GM18868 (cell line): ENCODE measurements around the gene C14orf39.
A peak's percentile ranks its signal among the peaks of the same experiment; 100 is the strongest.

Source experiments
- ATAC-seq: cut with Tn5 transposase; IDR thresholded peaks from one replicate; pipeline ENCODE4 v1.9.1; 2021; ENCODE audit warnings: mild to moderate bottlenecking, moderate library complexity; ENCODE audit not compliant: unreplicated experiment

Gene C14orf39, protein sequence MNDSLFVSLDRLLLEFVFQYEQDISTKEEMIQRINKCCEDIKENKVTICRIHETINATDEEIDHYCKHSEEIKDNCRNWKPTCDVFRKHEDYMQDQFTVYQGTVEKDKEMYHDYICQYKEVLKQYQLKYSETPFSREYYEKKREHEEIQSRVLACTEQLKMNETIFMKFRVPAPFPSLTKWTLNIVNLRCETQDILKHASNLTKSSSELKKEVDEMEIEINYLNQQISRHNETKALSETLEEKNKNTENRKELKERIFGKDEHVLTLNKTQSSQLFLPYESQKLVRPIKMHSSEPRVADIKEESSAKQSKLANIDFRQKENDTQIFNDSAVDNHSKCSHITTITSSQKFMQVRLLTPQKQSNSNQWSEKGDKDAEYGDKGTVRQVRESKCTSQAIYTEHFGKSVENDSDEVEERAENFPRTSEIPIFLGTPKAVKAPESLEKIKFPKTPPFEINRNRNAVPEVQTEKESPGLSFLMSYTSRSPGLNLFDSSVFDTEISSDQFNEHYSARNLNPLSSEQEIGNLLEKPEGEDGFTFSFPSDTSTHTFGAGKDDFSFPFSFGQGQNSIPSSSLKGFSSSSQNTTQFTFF

DNA sequence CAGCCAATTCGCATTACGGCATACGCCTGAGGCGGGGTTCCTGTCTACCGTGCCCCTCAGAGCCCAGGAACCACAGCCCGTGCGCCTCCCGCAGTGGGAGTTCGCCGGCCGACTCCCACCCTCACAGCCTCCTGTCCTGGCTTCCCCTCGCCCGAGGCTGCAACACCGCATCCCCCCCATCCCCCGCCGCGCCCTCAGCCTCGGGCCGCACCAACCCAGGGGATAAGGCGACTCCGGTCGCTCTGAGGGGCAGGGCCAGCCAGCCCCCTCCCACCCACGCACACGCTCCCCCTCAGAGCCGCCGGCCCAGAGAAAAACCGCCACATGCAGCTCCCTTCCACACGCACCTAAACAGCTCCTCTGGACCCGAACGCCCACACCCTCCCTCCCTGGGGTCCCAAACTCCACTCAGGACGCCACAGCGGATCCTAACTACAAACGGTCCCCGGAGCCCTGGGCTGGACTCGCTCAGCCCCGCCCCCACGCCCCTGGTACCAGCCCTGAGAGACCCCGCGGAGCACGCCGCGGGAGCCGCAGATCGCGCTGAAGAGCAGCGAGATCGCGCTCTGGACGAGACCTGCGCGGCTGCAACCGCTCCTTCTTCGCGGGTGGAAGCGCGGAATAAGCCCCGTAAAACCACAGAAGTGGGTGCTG lies at the start of gene C14orf39:
C14orf39 (minus strand) TSS at position 466 of the 654 bp plus-strand sequence. CDS start 985 bp downstream, outside the sequence.
- peak; percentile 57 for ATAC-seq

DNA sequence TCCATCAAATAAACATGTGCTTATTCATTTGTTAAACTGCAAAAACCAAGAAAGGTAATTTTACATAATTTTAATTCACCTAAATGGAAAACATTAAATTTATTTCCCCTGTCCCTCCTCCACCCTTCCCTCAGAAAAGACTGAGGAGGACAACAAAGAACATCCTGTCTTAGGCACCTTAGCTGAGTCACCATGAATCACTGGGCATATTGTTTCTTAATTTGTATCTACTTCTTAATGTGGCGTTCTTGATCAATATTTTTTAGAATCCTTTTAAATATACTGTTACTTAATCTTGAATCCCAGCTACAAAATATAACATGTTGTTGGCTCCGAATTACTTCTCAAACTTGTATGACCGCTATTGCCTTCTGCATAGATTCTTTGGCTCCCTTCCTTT lies 46.6 kb upstream of the C14orf39 start:
- ATAC-seq = no peak

DNA sequence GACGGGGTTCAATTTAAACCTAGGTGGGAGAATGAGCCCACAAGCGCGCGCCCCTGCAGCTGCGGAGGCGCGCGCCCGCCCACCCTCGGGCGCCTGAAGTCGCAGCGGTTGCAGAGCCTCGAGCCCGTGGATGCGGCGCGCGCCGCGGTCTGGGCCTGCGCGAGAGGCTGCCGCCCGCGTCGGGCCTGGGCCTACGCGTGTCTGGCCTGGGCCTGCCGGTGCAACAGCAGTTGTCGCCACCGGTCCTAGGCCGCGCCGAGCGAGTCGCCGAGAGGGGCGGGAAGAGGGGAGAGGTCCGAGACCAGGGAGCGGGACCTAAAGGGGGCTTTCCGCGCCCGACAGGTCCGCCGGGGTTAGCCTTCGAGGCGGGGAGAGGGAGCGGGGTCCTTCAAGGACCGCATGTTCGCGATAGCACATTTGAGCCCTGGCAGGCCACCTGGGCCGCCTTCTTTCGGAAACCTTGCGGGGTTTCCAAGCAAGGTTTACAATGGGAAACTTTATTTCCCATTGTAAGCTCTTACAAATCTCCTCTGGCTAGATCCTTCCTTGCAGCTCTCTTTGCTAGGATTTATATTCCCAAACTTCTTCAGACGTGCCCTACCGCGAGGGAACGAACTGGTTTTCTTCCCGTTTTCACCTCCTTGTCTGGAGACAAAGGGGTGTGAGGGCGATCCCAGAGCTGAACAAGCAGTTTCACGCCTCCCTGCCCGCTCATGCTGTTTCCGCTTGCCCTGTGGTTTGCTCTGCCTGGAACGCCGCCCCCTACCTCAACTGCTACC lies 29.8 kb upstream of the C14orf39 start:
- no peak for ATAC-seq

DNA sequence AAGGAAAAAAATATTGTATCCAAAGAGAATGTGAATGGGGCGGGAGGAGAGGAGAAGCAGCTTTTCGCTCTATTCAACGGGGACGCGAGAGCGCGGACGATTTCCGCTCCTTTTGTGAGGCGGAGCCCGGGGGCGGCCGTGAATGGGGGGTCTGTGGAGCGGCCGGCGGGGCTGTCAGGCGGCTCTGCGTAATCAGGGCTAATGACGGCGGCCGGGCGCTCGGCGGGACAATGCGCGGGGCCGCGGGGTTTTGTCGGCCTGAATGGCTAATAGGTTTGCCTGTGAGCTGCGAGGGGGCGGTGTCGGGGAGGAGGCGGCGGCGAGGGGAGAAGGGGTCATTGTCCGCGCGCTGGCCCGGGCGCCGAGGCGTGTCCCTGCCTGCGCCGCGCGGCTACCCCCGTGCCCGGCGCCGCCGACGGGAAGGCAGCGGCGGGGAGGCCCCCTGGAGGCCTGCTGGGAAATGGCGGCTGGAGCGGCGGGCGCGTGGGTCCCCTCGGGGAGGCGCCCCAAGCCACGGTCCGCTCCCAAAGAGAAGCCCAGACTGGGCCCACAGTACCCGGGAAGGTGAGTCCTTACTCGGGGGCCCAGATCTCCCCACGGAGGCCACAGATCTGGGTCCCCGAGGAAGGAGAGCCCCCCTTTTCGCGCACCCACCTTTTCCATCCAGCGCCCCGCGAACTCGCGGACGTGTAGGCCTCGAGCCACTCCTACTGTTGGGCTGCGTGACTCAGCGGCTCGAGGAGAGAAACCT lies 29.1 kb upstream of the C14orf39 start:
- peak; percentile 63 for ATAC-seq

DNA sequence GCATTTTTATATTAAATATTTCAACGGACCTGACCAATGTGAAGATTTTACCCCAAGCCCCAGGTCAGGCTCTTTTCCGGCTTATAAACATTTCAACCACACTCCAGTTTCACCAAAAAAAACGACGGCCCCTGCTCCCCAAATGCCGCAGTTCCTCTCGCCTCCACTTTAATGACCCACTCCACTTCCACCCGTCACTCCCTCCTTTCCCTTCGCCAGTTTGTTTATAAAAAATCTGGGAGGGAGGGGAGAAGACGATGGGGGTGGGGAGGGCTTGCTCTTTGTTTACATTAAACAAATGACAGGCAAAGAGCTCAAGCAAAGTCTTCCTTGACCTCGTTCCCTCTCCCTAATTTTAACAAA lies 28.5 kb upstream of the C14orf39 start:
- no peak for ATAC-seq

DNA sequence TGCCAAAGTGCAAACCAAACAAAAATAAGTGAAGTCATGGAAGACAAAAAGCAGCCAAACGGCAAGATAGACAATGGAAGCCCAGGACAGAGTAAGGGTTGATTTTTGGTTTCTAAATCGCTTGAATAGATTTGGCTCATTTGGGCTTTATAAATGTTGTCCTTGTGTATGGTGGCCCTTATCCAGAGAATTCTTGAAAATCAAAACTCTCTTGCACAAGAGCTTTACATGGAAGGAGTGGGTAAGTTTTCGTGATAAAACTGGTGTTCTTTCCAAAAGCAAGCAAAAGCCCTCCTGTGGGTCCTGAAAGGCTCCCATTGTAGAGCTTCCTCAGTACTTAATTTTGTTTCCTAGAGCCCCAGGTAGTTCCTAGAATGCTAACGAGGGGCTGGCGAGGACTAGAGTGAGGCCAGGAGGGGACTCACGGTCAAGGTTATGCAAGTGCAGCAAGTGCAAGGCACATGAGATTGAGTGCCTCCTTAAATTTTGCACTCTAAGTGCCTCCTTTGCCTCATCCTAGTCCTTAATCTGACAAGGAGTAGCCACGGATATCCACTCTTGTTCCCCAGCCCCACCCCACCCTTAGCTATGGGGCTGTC lies 27.2 kb upstream of the C14orf39 start:
- ATAC-seq = no peak

DNA sequence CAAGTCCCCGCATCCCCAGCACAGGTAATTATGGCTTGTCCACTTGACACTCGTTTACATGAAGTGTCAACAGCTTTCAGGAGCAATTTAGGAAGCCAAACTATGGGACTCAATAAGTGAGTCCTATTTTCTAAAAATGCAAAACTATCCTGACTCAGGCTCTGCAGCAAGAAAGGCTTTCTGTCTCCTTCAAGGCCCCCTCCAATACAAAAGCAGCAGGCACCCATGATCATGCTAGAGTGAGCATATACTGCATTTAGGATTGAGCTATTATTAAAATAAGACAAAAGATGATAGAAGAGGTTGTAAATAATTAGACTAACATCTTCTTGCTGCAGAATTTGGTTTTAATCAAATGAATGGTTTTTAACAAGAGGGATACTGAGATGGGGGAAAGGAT lies 26.3 kb upstream of the C14orf39 start:
- no peak for ATAC-seq

DNA sequence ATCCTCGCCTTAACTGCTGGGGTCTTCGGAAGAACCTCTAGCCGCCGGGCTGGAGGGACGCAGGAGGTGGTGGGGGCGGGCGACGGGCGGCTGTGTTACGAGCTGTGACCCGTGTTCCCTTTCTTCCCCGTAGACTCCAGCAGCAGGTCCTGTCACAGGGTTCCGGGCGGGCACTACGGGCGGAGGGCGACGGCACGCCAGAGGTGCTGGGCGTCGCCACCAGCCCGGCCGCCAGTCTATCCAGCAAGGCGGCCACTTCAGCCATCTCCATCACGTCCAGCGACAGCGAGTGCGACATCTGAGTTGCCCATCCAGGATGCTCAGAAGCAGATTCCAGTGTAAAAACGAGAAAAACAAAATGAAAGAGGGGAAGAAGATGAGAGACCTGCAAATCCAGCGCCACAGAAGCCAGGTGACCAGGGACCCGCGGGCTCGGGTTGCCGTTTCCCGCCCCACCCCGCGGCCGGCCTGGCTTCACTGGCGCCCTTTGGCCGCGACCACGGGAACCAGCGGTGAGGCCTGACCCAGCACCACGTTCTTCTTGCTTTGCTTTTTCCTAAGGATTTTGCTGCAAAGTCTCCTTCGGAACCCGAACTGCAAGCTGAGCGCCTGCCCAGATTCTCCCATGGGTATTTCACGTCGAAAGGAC lies 25.2 kb upstream of the C14orf39 start:
- ATAC-seq = no peak

DNA sequence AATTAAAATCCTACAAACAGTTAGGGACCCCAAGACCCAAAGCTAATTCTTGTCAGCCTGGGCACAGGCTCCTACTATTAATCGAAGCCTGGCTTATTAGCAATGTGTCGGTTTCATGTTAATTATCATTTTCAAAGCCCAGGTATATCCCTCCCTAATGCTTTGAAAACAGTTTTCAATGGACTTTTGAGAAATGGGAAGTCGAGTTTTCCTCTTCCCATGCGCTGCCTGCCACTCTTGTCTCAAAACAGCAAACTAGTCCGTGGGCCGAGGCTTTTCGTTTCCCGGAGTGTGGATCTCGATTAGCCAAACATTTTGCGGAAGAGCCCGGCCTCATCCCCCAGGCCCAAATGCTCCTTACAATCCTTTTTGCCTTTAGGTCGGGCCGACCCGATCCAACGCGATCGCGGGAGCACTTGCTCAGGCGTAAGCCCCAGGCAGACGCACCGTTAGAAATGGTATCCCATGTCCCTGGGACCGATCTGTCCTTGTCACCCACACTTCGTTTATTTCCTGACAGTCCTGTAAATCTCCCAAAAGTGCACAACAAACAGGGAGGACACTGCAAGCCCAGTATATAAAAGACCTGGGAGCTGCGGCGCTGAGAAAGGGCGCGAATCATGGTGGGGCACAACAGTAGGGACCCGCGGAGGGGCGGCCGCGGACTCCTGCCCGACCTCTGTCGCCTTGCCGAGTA lies 24.5 kb upstream of the C14orf39 start:
- no peak for ATAC-seq

DNA sequence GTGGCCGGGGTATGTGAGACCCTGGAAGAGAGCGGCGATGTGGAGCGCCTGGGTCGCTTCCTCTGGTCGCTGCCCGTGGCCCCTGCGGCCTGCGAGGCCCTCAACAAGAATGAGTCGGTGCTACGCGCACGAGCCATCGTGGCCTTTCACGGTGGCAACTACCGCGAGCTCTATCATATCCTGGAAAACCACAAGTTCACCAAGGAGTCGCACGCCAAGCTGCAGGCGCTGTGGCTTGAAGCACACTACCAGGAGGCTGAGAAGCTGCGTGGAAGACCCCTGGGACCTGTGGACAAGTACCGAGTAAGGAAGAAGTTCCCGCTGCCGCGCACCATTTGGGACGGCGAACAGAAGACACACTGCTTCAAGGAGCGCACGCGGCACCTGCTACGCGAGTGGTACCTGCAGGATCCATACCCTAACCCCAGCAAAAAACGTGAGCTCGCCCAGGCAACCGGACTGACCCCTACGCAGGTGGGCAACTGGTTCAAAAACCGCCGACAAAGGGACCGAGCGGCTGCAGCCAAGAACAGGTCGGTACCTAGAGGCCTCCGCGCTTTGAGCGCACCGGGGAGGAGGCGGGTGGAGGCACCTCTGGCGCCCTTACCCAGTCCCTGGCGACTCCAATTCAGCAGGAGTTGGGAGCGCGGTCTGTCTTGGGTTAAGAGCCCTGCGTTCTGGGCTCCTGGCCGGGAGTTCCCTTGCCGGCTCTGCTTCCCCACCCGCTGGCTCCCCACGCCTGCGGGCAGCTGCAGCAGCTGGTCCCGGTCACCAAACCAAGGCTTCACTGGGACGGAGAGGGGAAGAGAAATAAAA lies 23.8 kb upstream of the C14orf39 start:
- ATAC-seq = no peak

DNA sequence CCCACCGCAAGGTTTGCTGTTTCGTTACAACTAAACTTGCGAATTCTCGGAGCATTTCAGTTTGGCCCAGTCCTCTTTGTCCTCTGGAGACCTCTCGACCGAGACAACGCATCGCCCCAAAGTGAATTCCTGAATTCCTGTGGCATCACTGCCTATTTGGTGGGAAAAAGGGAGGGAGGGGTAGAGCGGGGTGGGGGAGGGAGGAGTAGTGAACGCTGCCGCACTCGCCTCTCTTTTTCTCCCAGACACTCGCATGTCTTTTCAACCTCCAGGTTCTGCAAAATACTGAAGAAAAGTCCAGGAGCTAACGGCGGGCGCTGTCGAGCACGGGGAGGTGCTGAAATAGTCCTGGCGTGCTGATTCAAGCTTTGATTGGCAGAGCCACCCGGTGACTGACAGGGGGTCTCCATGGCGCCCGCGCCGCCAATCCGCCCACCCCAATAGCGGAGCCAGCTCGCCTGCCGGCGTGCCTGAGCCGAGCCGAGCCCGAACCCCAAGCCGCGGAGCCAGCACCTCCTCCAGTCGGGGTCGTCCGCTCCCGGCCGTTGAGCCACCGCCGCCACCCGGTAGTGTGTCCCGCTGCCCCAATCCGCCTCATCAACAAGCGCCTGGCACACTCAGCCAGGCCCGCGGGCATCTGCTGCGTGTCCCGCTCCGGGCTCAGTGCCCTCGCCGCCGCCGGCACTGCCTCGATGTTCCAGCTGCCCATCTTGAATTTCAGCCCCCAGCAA lies 23.0 kb upstream of the C14orf39 start, which contains the start of gene SIX6:
SIX6 (plus strand) TSS at position 440 of the 731 bp plus-strand sequence; CDS start at position 693, 253 bp downstream.
- ATAC-seq = no peak

DNA sequence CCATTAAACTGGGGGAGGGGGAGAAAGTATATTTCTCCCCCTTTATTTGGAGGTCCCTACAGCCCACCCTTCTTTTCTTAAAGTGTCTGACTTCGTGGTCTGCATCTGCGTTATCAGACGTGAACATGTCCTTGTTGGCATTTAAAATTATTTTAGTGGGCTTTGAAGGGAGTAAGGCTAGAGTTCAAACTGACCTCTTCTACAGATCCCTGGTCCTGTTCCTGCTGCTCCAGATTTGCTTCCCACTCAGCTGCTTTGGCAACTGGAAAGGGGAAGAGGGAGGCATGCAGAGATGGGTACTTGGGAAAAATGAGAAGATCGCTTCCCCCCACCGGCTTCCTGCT lies 22.5 kb upstream of the C14orf39 start:
- no peak for ATAC-seq

DNA sequence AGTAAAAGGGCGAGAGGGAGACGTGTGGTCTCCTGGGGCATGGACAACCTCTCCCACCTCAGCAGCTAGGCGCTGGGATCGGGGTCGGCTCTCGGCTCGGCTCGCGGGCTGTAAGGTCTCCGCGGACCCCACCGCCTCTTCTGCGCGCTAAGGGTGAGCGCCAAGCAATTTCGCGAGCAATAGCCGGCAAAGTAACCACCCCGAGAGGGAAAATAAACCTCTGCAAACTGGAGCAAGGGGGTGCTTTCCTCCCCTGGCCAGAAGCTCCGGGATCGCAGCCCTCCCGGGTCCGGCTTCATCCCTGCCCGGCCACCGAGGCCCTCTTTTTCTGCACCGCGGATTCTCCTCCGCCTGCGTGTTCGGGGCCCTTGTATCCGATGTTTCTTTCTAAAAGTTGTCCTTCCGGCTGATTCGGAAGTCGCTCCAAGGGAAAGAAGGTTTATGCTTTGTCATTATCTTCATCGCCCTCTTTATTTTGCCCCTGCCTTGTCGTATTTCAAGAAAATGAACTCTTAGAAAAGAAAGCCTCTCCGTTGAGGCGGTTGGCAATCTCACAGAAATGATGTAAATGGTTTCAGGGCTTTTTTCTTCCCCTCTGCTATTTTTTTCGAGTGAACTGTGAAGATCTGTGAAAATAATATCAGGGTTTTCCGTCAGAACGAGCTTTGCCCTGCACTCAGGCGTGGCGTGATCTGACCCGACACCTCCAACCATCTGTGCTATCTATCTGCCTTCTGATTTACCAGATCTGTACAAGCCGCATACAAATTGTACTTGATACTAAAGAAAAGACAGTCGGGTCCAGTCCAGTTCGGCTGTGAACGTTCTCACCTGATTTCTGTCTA lies 21.3 kb upstream of the C14orf39 start:
- no peak for ATAC-seq

DNA sequence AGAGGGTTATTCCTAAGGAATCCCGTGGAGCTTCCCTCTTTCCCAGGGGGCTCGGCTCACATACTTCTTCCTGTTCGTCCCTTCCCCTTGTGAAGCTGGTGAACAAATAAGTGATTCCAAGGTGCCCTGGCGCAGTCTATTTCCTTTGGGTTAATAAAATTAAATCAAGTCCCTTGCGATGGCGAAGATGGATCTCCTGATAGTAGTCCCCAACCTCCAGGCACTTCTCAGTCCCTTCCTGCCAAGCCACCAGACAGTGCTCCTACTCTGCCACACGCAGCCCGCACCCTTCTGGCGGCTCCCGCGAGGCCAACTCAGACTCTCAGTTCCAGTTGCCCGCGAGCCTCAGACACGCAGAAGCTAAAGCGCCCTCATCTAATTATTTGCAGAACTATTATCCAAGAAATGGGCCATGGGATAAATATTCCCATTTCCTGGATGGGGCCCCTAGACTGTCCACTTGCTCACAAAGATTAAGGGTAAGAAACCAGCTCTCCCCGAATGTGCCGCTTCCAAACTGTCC lies 20.7 kb upstream of the C14orf39 start:
- ATAC-seq = no peak

DNA sequence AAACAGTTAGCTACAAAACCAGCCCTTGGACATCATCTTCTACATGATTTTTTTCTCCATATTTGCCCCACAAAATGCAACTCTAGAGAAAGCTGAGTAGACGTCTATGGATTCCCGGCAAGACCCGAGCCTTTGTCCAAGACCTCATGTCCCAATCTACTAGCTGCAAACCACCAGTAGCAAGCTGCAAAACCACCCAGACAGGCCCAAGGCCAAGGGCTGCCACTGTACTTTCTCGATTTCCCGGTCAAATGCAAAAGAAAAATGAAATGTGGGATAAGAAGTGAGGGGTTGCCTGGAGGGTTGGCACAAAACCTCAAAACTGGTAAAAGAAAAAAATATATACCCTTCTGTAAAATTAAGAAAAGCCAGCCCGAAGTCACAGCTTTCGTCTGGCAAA lies 20.1 kb upstream of the C14orf39 start:
- no peak for ATAC-seq

DNA sequence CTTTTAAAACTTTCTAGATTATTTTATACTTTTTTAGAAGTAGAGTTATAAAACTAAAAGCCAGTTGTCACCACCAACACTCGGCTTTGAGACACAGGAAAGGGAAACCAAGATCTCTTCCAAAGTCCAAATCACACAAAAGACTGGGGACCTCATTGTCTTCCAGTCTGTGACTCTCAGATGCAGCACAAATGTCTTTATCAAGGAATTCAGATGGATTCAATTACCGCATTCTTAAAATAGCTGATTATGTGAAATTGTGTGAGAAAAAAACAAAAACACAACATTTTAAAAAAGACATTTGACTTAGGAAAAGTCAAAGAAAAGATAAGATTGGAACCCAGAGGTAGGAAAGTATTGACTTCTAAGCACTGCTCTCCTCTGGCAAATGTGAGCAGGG lies 19.6 kb upstream of the C14orf39 start:
- ATAC-seq = no peak
